ENCODE measurements around the gene KLHDC10. TPM values are rescaled to one million over a fixed set of nuclear protein-coding genes. Genes with fewer than 3 reads are reported as not detected.

The KLHDC10 gene
- polyA plus RNA-seq, 1 donor from 2014 or later: 59.1 TPM

DNA sequence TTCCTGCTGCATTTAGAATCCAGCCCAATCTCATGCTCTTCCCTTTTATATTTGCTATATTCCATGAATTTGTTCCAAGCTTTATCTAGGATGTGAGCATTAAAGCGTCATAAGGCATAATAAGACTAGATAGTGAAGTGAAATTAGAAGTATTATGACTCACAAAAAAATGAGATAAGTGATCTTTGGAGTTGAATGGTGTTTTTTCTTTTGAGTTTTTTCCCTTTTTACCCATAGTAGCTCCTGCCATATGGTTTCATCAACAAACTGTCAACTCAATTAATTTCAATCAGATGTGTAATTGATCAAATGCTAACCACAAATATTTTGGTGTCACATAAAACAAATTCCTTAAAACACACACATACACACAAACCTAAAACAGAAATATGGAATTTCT lies 17.0 kb downstream of the KLHDC10 start:
- H3F3A ChIP-seq (ENCODE audit: insufficient read depth, low read length, poor library complexity, severe bottlenecking): no peaks in the 10 kb centered on the region
- no peak overlapping the region for H3K4me2 ChIP-seq (ENCODE audit: low read length)
- H3K79me2 ChIP-seq (replicated peaks; ENCODE audit: insufficient read depth, low read length): peaks cover 74% of the 10 kb centered on the region
- H3K9me2 ChIP-seq (ENCODE audit: insufficient read depth, low read length): no peaks in the 10 kb centered on the region
- no peaks in the 10 kb centered on the region for H3K27me3 ChIP-seq (ENCODE audit: insufficient read depth, low read depth, low read length)
- no peaks in the 10 kb centered on the region for H3K9me3 ChIP-seq (ENCODE audit: low read length)
- H3K9ac ChIP-seq (ENCODE audit: low read length): no peak overlapping the region
- H3K36me3 ChIP-seq (ENCODE audit: insufficient read depth, low read length): no peaks in the 10 kb centered on the region
- peaks cover 3% of the 10 kb centered on the region for H4K20me1 ChIP-seq (ENCODE audit: insufficient read depth)
- H3K27ac ChIP-seq (ENCODE audit: low read length): no peak overlapping the region
- no peak overlapping the region for H2AFZ ChIP-seq (ENCODE audit: low read depth, low read length)
- H3K4me3 ChIP-seq (ENCODE audit: low read length): no peak overlapping the region
- TF ChIP-seq REST (IDR thresholded peaks at IDR 0.05; ENCODE audit: borderline replicate concordance): no peak
- no peak for TF ChIP-seq MXI1 (conservative IDR thresholded peaks at IDR 0.05; ENCODE audit: poor library complexity, severe bottlenecking)
- TF ChIP-seq POLR2AphosphoS5 (IDR thresholded peaks at IDR 0.05): no peak
- no peak for TF ChIP-seq EZH2 (IDR thresholded peaks at IDR 0.05; ENCODE audit: borderline replicate concordance, insufficient read depth, low read length, poor library complexity, severe bottlenecking)
- TF ChIP-seq TAF1 (IDR thresholded peaks at IDR 0.05; ENCODE audit: low read depth): no peak
- TF ChIP-seq EP300 (conservative IDR thresholded peaks at IDR 0.05; ENCODE audit: poor library complexity, severe bottlenecking): no peak
- no peak for TF ChIP-seq RAD21 (conservative IDR thresholded peaks at IDR 0.05)
- TF ChIP-seq SMC3 (conservative IDR thresholded peaks at IDR 0.05; ENCODE audit: poor library complexity): no peak
- TF ChIP-seq, protein P1, sequence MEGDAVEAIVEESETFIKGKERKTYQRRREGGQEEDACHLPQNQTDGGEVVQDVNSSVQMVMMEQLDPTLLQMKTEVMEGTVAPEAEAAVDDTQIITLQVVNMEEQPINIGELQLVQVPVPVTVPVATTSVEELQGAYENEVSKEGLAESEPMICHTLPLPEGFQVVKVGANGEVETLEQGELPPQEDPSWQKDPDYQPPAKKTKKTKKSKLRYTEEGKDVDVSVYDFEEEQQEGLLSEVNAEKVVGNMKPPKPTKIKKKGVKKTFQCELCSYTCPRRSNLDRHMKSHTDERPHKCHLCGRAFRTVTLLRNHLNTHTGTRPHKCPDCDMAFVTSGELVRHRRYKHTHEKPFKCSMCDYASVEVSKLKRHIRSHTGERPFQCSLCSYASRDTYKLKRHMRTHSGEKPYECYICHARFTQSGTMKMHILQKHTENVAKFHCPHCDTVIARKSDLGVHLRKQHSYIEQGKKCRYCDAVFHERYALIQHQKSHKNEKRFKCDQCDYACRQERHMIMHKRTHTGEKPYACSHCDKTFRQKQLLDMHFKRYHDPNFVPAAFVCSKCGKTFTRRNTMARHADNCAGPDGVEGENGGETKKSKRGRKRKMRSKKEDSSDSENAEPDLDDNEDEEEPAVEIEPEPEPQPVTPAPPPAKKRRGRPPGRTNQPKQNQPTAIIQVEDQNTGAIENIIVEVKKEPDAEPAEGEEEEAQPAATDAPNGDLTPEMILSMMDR (IDR thresholded peaks at IDR 0.05; ENCODE audit: poor library complexity, severe bottlenecking): no peak

GRCh38 chr7:130090745-130091532 lies 20.6 kb downstream of the KLHDC10 start:
- H3K9ac ChIP-seq (ENCODE audit: low read length): no peak overlapping the region
- TF ChIP-seq TAF1 (IDR thresholded peaks at IDR 0.05; ENCODE audit: low read depth) (no peak), REST (IDR thresholded peaks at IDR 0.05; ENCODE audit: borderline replicate concordance) (no peak), RAD21 (conservative IDR thresholded peaks at IDR 0.05) (no peak)
- H3K9me2 ChIP-seq (ENCODE audit: insufficient read depth, low read length): no peaks in the 10 kb centered on the region
- peaks cover 59% of the 10 kb centered on the region for H3K79me2 ChIP-seq (replicated peaks; ENCODE audit: insufficient read depth, low read length)
- no peaks in the 10 kb centered on the region for H3K27me3 ChIP-seq (ENCODE audit: insufficient read depth, low read depth, low read length)
- no peaks in the 10 kb centered on the region for H3F3A ChIP-seq (ENCODE audit: insufficient read depth, low read length, poor library complexity, severe bottlenecking)
- H3K4me2 ChIP-seq (ENCODE audit: low read length): no peak overlapping the region
- H3K9me3 ChIP-seq (ENCODE audit: low read length): no peaks in the 10 kb centered on the region
- no peaks in the 10 kb centered on the region for H4K20me1 ChIP-seq (ENCODE audit: insufficient read depth)
- no peaks in the 10 kb centered on the region for H3K36me3 ChIP-seq (ENCODE audit: insufficient read depth, low read length)
- H3K4me3 ChIP-seq (ENCODE audit: low read length): no peak overlapping the region
- no peak overlapping the region for H3K27ac ChIP-seq (ENCODE audit: low read length)
- H2AFZ ChIP-seq (ENCODE audit: low read depth, low read length): no peak overlapping the region
